Tibial nerve (tissue), 4 donors: Measurements from ENCODE around the gene RNF7.

Experiments
- EP300 ChIP-seq, 2 donors: sonication (generic); formaldehyde crosslinking; IDR thresholded peaks; one replicate each; pipeline ENCODE4 v1.6.1; 2017; ENCODE audit warnings: antibody characterized with exemption in 2 of 2, mild to moderate bottlenecking in 1 of 2
- POLR2A ChIP-seq, 2 donors: fragments of 450-650 bp; IDR thresholded peaks; one replicate each; pipeline ENCODE4 v1.6.1; 2017; ENCODE audit warnings: antibody characterized with exemption in 2 of 2, mild to moderate bottlenecking in 2 of 2, moderate library complexity in 2 of 2
- TF ChIP-seq, protein P1 (sequence below), 5 experiments: fragments of 200-600 bp in 3 of 5; fragments of 450-650 bp in 2 of 5; sonication (generic) in 3 of 5; IDR thresholded peaks; one replicate each; pipeline ENCODE4 v1.5.1; 2016 to 2019; ENCODE audit warnings: antibody characterized with exemption in 5 of 5, mild to moderate bottlenecking in 3 of 5, moderate library complexity in 2 of 5

GRCh38 chr3:141795741-141796080 lies 57.6 kb downstream of the RNF7 start:
- TF ChIP-seq POLR2A (IDR thresholded peaks at IDR 0.05): no peak
- TF ChIP-seq, protein P1, sequence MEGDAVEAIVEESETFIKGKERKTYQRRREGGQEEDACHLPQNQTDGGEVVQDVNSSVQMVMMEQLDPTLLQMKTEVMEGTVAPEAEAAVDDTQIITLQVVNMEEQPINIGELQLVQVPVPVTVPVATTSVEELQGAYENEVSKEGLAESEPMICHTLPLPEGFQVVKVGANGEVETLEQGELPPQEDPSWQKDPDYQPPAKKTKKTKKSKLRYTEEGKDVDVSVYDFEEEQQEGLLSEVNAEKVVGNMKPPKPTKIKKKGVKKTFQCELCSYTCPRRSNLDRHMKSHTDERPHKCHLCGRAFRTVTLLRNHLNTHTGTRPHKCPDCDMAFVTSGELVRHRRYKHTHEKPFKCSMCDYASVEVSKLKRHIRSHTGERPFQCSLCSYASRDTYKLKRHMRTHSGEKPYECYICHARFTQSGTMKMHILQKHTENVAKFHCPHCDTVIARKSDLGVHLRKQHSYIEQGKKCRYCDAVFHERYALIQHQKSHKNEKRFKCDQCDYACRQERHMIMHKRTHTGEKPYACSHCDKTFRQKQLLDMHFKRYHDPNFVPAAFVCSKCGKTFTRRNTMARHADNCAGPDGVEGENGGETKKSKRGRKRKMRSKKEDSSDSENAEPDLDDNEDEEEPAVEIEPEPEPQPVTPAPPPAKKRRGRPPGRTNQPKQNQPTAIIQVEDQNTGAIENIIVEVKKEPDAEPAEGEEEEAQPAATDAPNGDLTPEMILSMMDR (IDR thresholded peaks at IDR 0.05): no peak
- no peak for TF ChIP-seq EP300 (IDR thresholded peaks at IDR 0.05)
